Thoracic aorta (tissue), 2 donors: ENCODE results near the gene HMCN2. TPM values are rescaled to one million over a fixed set of nuclear protein-coding genes. Genes with fewer than 3 reads are reported as not detected.
A peak's percentile ranks its signal among the peaks of the same experiment; 100 is the strongest.

Experiments used
- ATAC-seq: fragments of 150-250 bp; one replicate; pipeline ENCODE4 v1.8.0; 2017; ENCODE audit warnings: low read depth; ENCODE audit not compliant: insufficient number of reproducible peaks, low FRiP score
- DNase-seq: peaks from one replicate; pipeline ENCODE4 v3.0.0-alpha.2; 2020; ENCODE audit warnings: low spot score
- H3K27ac ChIP-seq, 2 donors: fragments of 200-600 bp; sonication (generic); 1 replicate in 1 of 2; 2 replicates in 1 of 2; pipeline ENCODE4 v1.5.1; 2016; ENCODE audit warnings: mild to moderate bottlenecking in 2 of 2, moderate library complexity in 2 of 2
- H3K27me3 ChIP-seq: fragments of 200-600 bp; sonication (generic); replicated peaks from 2 replicates; pipeline ENCODE4 v1.6.0; 2016; ENCODE audit warnings: mild to moderate bottlenecking; ENCODE audit not compliant: insufficient read depth
- H3K36me3 ChIP-seq: fragments of 200-600 bp; sonication (generic); one replicate; pipeline ENCODE4 v1.5.1; 2016
- H3K4me1 ChIP-seq, 2 donors: fragments of 200-600 bp; sonication (generic); 1 replicate in 1 of 2; 2 replicates in 1 of 2; pipeline versions ENCODE4 v1.5.1 to v1.6.0; 2016; ENCODE audit warnings: low read depth in 2 of 2, mild to moderate bottlenecking in 1 of 2; ENCODE audit not compliant: control insufficient read depth in 1 of 2
- H3K4me3 ChIP-seq: fragments of 200-600 bp; sonication (generic); 2 replicates; pipeline ENCODE4 v1.5.1; 2016; ENCODE audit warnings: mild to moderate bottlenecking
- H3K9me3 ChIP-seq: fragments of 200-600 bp; sonication (generic); 2 replicates; pipeline ENCODE4 v1.5.1; 2016
- CTCF ChIP-seq: fragments of 200-600 bp; sonication (generic); IDR thresholded peaks from one replicate; pipeline ENCODE4 v1.5.1; 2019; ENCODE audit warnings: antibody characterized with exemption
- total RNA-seq, 2 donors: library from RNA; depleted of rRNA; stranded (reverse); fragments of >200 nt; gene quantifications; one replicate each; pipeline versions ENCODE4 v1.1.0 to v1.2.3, GENCODE V29; 2016

Gene HMCN2
- total RNA-seq, 2 donors from 2014 or later = 2.4 to 6.3 TPM

DNA sequence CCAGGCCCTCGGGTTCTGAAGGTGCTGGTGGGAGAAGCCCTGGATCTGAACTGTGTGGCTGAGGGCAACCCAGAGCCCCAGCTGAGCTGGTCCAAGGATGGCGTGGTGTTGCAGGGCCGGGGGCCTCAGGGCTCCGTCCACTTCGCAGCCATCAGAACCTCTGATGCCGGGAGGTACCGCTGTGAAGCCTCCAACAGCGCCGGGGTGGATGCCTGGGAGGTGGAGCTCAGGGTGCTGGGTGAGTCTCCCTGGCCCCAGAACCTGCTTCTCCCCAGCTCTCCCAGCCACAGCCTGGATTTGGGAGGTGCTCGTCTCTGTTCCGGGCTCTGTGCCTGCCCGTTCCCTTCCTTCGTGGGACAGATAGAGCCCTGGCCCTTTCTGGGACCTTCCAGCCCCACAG lies 75.6 kb downstream of the HMCN2 start:
- Histone ChIP-seq H3K27me3 (no peaks in the 10 kb centered on the region), H3K4me1 (no peaks in the 10 kb centered on the region), H3K36me3 (no peaks in the 10 kb centered on the region), H3K9me3 (no peaks in the 10 kb centered on the region), H3K4me3 (no peak overlapping the region), H3K27ac (no peak overlapping the region)
- no peak for TF ChIP-seq CTCF
- ATAC-seq = no peak
- DNase-seq = no peak

DNA sequence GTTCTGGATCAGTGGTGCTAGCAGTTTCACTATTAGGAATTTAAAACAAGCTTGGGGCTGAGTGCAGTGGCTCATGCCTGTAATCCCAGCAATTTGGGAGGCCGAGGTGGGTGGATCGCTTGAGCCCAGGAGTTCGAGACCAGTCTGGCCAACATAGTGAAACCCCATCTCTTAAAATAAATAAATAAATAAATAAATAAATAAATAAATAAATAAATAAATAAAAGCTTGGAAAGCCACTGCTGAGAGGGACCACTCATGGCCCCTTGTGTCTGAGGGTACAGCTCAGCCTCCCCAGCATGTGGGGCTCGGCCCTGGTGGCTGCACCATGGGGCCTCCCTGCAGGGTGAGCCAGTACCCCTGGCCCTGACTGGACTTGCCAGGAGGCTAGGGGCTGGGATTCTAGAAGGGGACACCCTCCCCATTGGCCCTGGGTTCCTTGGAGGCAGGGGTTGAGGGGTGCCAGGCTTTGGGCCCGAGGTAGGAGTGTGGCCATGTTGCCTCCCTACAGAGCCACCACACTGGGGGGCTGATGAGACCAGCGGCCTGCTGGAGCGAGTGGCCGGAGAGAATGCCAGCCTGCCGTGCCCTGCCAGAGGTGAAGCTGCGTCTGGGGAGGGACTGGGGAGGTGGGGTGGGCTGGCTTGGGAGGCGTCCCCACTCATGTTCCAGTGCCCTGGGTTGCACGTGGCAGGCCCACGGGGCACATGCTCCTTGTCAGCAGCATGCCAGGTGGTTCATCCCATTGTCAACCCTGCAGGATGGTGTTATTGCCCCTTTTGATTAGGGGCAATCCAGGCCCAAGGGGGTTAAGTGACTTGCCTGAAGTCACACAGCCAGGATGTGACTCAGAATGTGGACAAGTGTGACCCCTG lies 76.5 kb downstream of the HMCN2 start:
- Histone ChIP-seq H3K9me3 (no peaks in the 10 kb centered on the region), H3K4me1 (no peaks in the 10 kb centered on the region), H3K4me3 (no peak overlapping the region), H3K27me3 (no peaks in the 10 kb centered on the region), H3K36me3 (no peaks in the 10 kb centered on the region), H3K27ac (no peak overlapping the region)
- DNase-seq (no peak), ATAC-seq (no peak)
- TF ChIP-seq CTCF = no peak

GRCh38 chr9:130342714-130343085 lies 77.1 kb downstream of the HMCN2 start:
- Histone ChIP-seq H3K9me3 (no peaks in the 10 kb centered on the region), H3K4me1 (no peaks in the 10 kb centered on the region), H3K36me3 (no peaks in the 10 kb centered on the region), H3K4me3 (no peak overlapping the region), H3K27ac (no peak overlapping the region), H3K27me3 (no peaks in the 10 kb centered on the region)
- ATAC-seq (no peak), DNase-seq (no peak)
- TF ChIP-seq CTCF = no peak

DNA sequence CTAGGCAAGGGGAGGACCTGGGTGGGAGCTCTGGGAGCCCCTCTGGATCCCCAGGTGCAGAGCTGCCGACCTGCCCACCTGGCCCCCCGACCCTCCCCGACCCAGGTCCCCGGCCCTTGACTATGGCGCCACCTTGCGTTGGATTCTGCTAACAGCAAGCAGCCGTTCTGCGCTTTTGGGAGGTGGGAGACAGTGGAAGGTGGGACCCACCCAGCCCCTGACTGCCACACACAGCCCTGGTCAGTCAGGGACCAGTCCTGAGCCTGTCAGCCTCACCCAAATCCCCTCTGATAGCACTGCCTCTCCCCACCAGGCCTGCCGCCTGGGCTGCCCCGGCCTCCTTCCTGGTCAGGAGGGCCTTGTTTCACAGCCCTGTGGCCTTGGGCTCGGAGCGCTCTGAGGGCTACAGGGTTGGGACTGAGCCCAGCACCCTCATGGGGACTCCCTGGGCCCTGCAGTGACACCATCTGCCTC lies 77.9 kb downstream of the HMCN2 start:
- Histone ChIP-seq H3K36me3 (no peaks in the 10 kb centered on the region), H3K27ac (no peak overlapping the region), H3K27me3 (no peaks in the 10 kb centered on the region), H3K9me3 (no peaks in the 10 kb centered on the region), H3K4me1 (no peaks in the 10 kb centered on the region), H3K4me3 (no peak overlapping the region)
- peak; percentile 59 for TF ChIP-seq CTCF
- DNase-seq (no peak), ATAC-seq (no peak)

DNA sequence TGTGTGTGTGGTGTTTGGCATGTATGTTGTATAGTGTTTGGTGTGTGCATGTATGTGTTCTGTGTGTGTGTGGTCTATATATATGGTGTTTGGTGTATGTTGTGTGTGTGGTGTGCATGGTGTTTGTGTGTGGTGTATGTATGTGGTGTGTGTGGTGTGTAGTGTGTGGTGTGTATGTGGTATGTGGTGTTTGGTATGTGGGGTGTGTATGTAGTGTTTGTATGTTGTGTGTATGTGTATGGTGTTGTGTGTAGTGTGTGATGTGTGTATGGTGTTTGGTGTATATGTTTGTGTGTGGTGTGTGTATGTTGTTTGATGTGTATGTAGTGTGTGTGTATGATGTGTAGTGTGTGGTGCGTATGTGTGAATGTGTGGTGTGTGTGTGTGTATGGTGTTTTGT lies 78.8 kb downstream of the HMCN2 start:
- H3K4me1 ChIP-seq = no peaks in the 10 kb centered on the region
- no peak for TF ChIP-seq CTCF
- H3K27me3 ChIP-seq = no peaks in the 10 kb centered on the region
- H3K9me3 ChIP-seq = no peaks in the 10 kb centered on the region
- no peak for DNase-seq
- no peak for ATAC-seq
- no peak overlapping the region for H3K27ac ChIP-seq
- no peaks in the 10 kb centered on the region for H3K36me3 ChIP-seq
- no peak overlapping the region for H3K4me3 ChIP-seq
